ENCODE data around the gene PPL. TPM values are rescaled to one million over a fixed set of nuclear protein-coding genes. Genes with fewer than 3 reads are reported as not detected.

Gene PPL
- polyA plus RNA-seq, 3 donors = 0.02 TPM; not detected in 2

DNA sequence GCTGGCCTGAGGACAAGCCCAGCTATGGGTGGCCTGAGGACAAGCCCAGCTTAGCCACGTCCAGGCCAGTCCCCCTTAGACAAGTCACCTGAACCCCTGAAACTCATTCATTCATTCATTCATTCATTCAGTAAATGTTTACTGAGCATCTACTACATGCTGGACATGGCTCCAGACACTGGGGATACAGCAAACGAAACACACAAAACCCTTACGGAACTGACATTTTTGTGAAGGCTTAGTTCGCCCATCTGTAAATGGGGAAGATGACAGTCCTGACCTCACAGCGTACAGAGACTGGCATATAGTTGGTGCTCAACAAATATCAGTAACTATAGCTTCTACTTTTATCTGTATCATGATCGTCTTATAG lies 37.5 kb downstream of the PPL start:
- Mint-ChIP-seq H3K9me3 (peaks cover 0 to 6% (median 4%) of the 10 kb centered on the region in 7 donors), H3K4me3 (no peak overlapping the region), H3K27ac (no peak overlapping the region), H3K36me3 (no peaks in the 10 kb centered on the region), H3K27me3 (ENCODE audit: low read depth in 3 of 3) (peaks cover 4 to 5% (median 4%) of the 10 kb centered on the region in 3 donors), H3K4me1 (no peaks in the 10 kb centered on the region)
- Histone ChIP-seq H3K9ac (ENCODE audit: insufficient read depth, low read length, poor library complexity, severe bottlenecking) (no peak overlapping the region), H3K27ac (ENCODE audit: low read depth in 1 of 2, low read length in 2 of 2) (no peak overlapping the region), H2AFZ (ENCODE audit: insufficient read depth, low read depth, low read length, poor library complexity, severe bottlenecking) (no peak overlapping the region), H3K79me2 (ENCODE audit: insufficient read depth, low read length) (no peaks in the 10 kb centered on the region), H3K4me2 (replicated peaks; ENCODE audit: extremely low read depth, low read length, poor library complexity, severe bottlenecking) (no peak overlapping the region), H3K9me3 (replicated peaks in 1 of 2; ENCODE audit: control insufficient read depth in 1 of 2, insufficient read depth in 1 of 2, low read length in 2 of 2) (no peaks in the 10 kb centered on the region), H3K4me1 (ENCODE audit: control insufficient read depth in 1 of 2, insufficient read depth in 2 of 2, low read length in 2 of 2) (no peaks in the 10 kb centered on the region), H3K36me3 (replicated peaks in 1 of 2; ENCODE audit: control insufficient read depth in 1 of 2, insufficient read depth in 2 of 2, low read length in 2 of 2) (no peaks in the 10 kb centered on the region), H3K27me3 (ENCODE audit: control insufficient read depth in 2 of 2, insufficient read depth in 2 of 2, low read length in 2 of 2) (no peaks in the 10 kb centered on the region), H3K4me3 (replicated peaks in 1 of 3; ENCODE audit: low read depth in 2 of 3, low read length in 3 of 3) (no peak overlapping the region), H4K20me1 (ENCODE audit: insufficient read depth, low read length) (no peaks in the 10 kb centered on the region)
- WGBS (ENCODE audit: insufficient coverage) = no CpG with 5 or more reads among the region's 6 CpGs
- no peak for DNase-seq
- intact Hi-C loops (cut with micrococcal nuclease) = no loop called here
- TF ChIP-seq, protein P1, sequence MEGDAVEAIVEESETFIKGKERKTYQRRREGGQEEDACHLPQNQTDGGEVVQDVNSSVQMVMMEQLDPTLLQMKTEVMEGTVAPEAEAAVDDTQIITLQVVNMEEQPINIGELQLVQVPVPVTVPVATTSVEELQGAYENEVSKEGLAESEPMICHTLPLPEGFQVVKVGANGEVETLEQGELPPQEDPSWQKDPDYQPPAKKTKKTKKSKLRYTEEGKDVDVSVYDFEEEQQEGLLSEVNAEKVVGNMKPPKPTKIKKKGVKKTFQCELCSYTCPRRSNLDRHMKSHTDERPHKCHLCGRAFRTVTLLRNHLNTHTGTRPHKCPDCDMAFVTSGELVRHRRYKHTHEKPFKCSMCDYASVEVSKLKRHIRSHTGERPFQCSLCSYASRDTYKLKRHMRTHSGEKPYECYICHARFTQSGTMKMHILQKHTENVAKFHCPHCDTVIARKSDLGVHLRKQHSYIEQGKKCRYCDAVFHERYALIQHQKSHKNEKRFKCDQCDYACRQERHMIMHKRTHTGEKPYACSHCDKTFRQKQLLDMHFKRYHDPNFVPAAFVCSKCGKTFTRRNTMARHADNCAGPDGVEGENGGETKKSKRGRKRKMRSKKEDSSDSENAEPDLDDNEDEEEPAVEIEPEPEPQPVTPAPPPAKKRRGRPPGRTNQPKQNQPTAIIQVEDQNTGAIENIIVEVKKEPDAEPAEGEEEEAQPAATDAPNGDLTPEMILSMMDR (IDR thresholded peaks at IDR 0.05) = no peak

DNA sequence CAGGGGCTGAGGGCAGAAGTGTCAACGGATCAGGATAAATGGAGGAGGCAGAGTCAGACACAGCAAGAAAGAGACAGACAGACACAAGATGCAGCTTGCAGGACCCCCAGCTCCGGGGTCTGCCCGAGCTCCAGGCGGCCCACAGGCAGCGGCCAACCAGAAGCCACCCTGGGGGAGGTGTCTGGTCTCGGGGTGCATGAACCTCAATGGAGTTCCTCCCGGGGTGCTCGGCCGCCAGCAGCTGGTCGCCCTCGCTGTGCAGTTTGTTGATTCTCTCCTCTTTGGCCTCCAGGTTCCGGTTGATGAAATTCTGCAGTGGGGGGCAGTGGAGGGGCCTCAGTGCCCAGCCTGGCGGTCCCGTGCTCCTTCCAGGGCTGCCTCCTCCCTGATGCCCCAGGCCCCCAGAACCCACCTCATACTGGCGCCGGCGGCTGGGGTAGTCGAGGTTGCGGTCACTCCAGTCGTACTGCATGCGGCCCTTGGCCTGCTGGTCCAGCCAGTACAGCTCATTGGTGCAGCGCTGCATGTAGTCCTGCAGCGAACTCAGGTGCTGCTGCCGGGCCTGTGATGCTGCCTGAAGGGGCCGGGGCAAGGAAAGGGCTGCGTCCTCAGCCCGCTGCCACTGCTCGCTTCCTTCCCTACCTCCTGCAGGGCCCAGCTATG lies 38.0 kb downstream of the PPL start:
- H3K4me3 Mint-ChIP-seq = no peak overlapping the region
- Histone ChIP-seq H3K27ac (ENCODE audit: low read depth in 1 of 2, low read length in 2 of 2) (no peak overlapping the region), H4K20me1 (ENCODE audit: insufficient read depth, low read length) (no peaks in the 10 kb centered on the region), H3K4me2 (replicated peaks; ENCODE audit: extremely low read depth, low read length, poor library complexity, severe bottlenecking) (no peak overlapping the region), H3K36me3 (replicated peaks in 1 of 2; ENCODE audit: control insufficient read depth in 1 of 2, insufficient read depth in 2 of 2, low read length in 2 of 2) (no peaks in the 10 kb centered on the region), H3K9ac (ENCODE audit: insufficient read depth, low read length, poor library complexity, severe bottlenecking) (no peak overlapping the region), H3K9me3 (replicated peaks in 1 of 2; ENCODE audit: control insufficient read depth in 1 of 2, insufficient read depth in 1 of 2, low read length in 2 of 2) (no peaks in the 10 kb centered on the region), H2AFZ (ENCODE audit: insufficient read depth, low read depth, low read length, poor library complexity, severe bottlenecking) (no peak overlapping the region), H3K4me3 (replicated peaks in 1 of 3; ENCODE audit: low read depth in 2 of 3, low read length in 3 of 3) (no peak overlapping the region), H3K79me2 (ENCODE audit: insufficient read depth, low read length) (no peaks in the 10 kb centered on the region), H3K27me3 (ENCODE audit: control insufficient read depth in 2 of 2, insufficient read depth in 2 of 2, low read length in 2 of 2) (no peaks in the 10 kb centered on the region), H3K4me1 (ENCODE audit: control insufficient read depth in 1 of 2, insufficient read depth in 2 of 2, low read length in 2 of 2) (no peaks in the 10 kb centered on the region)
- peaks cover 0 to 4% (median 3%) of the 10 kb centered on the region in 3 donors for H3K27me3 Mint-ChIP-seq (ENCODE audit: low read depth in 3 of 3)
- 95% methylated on average over 28 of the region's 28 CpGs for WGBS (ENCODE audit: insufficient coverage)
- DNase-seq = no peak
- peaks cover 0 to 6% (median 3%) of the 10 kb centered on the region in 7 donors for H3K9me3 Mint-ChIP-seq
- TF ChIP-seq, protein P1 (IDR thresholded peaks at IDR 0.05) = no peak
- H3K36me3 Mint-ChIP-seq = no peaks in the 10 kb centered on the region
- intact Hi-C loops (cut with micrococcal nuclease) = no loop called here
- H3K27ac Mint-ChIP-seq = no peak overlapping the region
- H3K4me1 Mint-ChIP-seq = no peaks in the 10 kb centered on the region
